H1 (cell line): ENCODE measurements around the gene ZBED1. TPM values are rescaled to one million over a fixed set of nuclear protein-coding genes. Genes with fewer than 3 reads are reported as not detected.

Experiments used
- CTCF ChIA-PET: fragments of 300-600 bp; sonication (Branson Sonifier 250); formaldehyde crosslinking; loops from one replicate; lab custom pipeline; 2021; ENCODE audit not compliant: partially characterized antibody; lab: Charles Lee
- POLR2A ChIA-PET: fragments of 300-600 bp; sonication (Branson Sonifier 250); formaldehyde crosslinking; loops from one replicate; lab custom pipeline; 2021; ENCODE audit warnings: inconsistent platforms; ENCODE audit not compliant: partially characterized antibody; lab: Charles Lee
- DNase-seq, 2 experiments: peaks; one replicate each; pipeline versions ENCODE4 v3.0.0 to v3.0.0-alpha.2; 2010 to 2022; ENCODE audit warnings: low spot score in 2 of 2, low read depth in 1 of 2, mixed read lengths in 1 of 2
- FAIRE-seq: peaks from 2 replicates; lab custom pipeline; 2011; peaks lifted over from hg19 to GRCh38; lab: Jason Lieb, UNC
- H2AFZ ChIP-seq: 2 replicates; pipeline ENCODE4 v1.8.1; 2012; ENCODE audit warnings: low read length, inconsistent platforms
- H2AK5ac ChIP-seq: 2 replicates; pipeline ENCODE4 v1.6.1; 2013; ENCODE audit warnings: low read depth, low read length
- H2BK120ac ChIP-seq: replicated peaks from 2 replicates; pipeline ENCODE3; 2013; ENCODE audit warnings: low read depth, low read length, inconsistent platforms
- H2BK12ac ChIP-seq: 2 replicates; pipeline ENCODE4 v1.6.1; 2013; ENCODE audit warnings: low read depth, low read length
- H2BK15ac ChIP-seq: 2 replicates; pipeline ENCODE4 v1.6.1; 2013; ENCODE audit warnings: low read length
- H2BK20ac ChIP-seq: 2 replicates; pipeline ENCODE4 v1.6.1; 2013; ENCODE audit warnings: low read length
- H2BK5ac ChIP-seq: 2 replicates; pipeline ENCODE4 v1.6.1; 2013; ENCODE audit warnings: low read depth, low read length
- H3K14ac ChIP-seq: 2 replicates; pipeline ENCODE4 v1.6.1; 2013; ENCODE audit warnings: inconsistent platforms; ENCODE audit not compliant: insufficient read length
- H3K18ac ChIP-seq: 2 replicates; pipeline ENCODE4 v1.6.1; 2013; ENCODE audit warnings: low read length; ENCODE audit errors: extremely low read depth
- H3K23ac ChIP-seq: 2 replicates; pipeline ENCODE4 v1.6.1; 2013; ENCODE audit warnings: inconsistent platforms; ENCODE audit not compliant: insufficient read length
- H3K23me2 ChIP-seq: 2 replicates; pipeline ENCODE4 v1.6.1; 2013; ENCODE audit warnings: low read depth, low read length
- H3K27ac ChIP-seq: 2 replicates; pipeline ENCODE4 v1.6.1; 2011; ENCODE audit warnings: low read depth, low read length, inconsistent platforms
- H3K27me3 ChIP-seq, 4 experiments: replicated peaks in 1 of 4; 1 replicate in 1 of 4; 2 replicates in 3 of 4; pipeline versions ENCODE4 v1.6.1 to v1.8.1; 2011 to 2013; ENCODE audit warnings: low read length in 3 of 4, mild to moderate bottlenecking in 3 of 4, inconsistent platforms in 2 of 4, mixed read lengths in 2 of 4, moderate library complexity in 1 of 4; ENCODE audit not compliant: control insufficient read depth in 3 of 4, insufficient read depth in 3 of 4; ENCODE audit errors: extremely low read depth in 1 of 4
- H3K36me3 ChIP-seq, 4 experiments: 2 replicates each; pipeline versions ENCODE4 v1.6.1 to v1.8.1; 2011 to 2013; ENCODE audit warnings: mild to moderate bottlenecking in 4 of 4, low read length in 3 of 4, moderate library complexity in 2 of 4, control low read depth in 1 of 4, inconsistent platforms in 1 of 4; ENCODE audit not compliant: insufficient read depth in 4 of 4, control insufficient read depth in 2 of 4
- H3K4ac ChIP-seq: replicated peaks from 2 replicates; pipeline ENCODE3; 2013; ENCODE audit warnings: low read length, low read depth, mixed read lengths, inconsistent platforms; ENCODE audit not compliant: insufficient read length
- H3K4me1 ChIP-seq, 4 experiments: replicated peaks in 1 of 4; 1 replicate in 1 of 4; 2 replicates in 3 of 4; pipeline versions ENCODE4 v1.6.1 to v1.8.1; 2011 to 2013; ENCODE audit warnings: low read length in 3 of 4, inconsistent platforms in 2 of 4, mixed read lengths in 1 of 4; ENCODE audit not compliant: insufficient read depth in 4 of 4, control insufficient read depth in 3 of 4
- H3K4me2 ChIP-seq, 2 experiments: 2 replicates each; pipeline versions ENCODE4 v1.6.1 to v1.8.1; 2011 to 2013; ENCODE audit warnings: low read depth in 2 of 2, low read length in 2 of 2, control low read depth in 1 of 2, inconsistent platforms in 1 of 2, mild to moderate bottlenecking in 1 of 2; ENCODE audit not compliant: insufficient read depth in 1 of 2
- H3K4me3 ChIP-seq, 4 experiments: fragments of 200-600, 300-600 bp in 1 of 4; sonication (generic), shearing (Covaris generic), sonication (Bioruptor Twin) in 1 of 4; 2 replicates each; pipeline versions ENCODE4 v1.5.1 to v1.8.1; 2011 to 2016; ENCODE audit warnings: low read length in 4 of 4, low read depth in 3 of 4, control low read depth in 2 of 4, inconsistent platforms in 2 of 4, mild to moderate bottlenecking in 2 of 4, mixed read lengths in 1 of 4, moderate library complexity in 1 of 4; ENCODE audit not compliant: insufficient read depth in 2 of 4; ENCODE audit errors: extremely low read depth in 1 of 4
- H3K56ac ChIP-seq: replicated peaks from 2 replicates; pipeline ENCODE3; 2013; ENCODE audit warnings: low read depth, mild to moderate bottlenecking, mixed read lengths, low read length, inconsistent platforms; ENCODE audit not compliant: insufficient read length
- H3K79me1 ChIP-seq: 2 replicates; pipeline ENCODE4 v1.6.1; 2013; ENCODE audit warnings: low read depth, low read length, control low read depth
- H3K79me2 ChIP-seq, 2 experiments: 2 replicates each; pipeline versions ENCODE4 v1.6.1 to v1.8.1; 2012 to 2013; ENCODE audit warnings: low read length in 2 of 2, mild to moderate bottlenecking in 2 of 2, inconsistent platforms in 1 of 2; ENCODE audit not compliant: insufficient read depth in 2 of 2, control insufficient read depth in 1 of 2
- H3K9ac ChIP-seq, 4 experiments: replicated peaks in 1 of 4; 1 replicate in 1 of 4; 2 replicates in 3 of 4; pipeline versions ENCODE4 v1.6.1 to v1.8.1; 2011 to 2013; ENCODE audit warnings: low read depth in 3 of 4, low read length in 3 of 4, control low read depth in 2 of 4, mild to moderate bottlenecking in 2 of 4, moderate library complexity in 2 of 4, inconsistent platforms in 1 of 4; ENCODE audit errors: extremely low read depth in 1 of 4
- H3K9me3 ChIP-seq, 2 experiments: 2 replicates each; pipeline versions ENCODE4 v1.6.1 to v1.8.1; 2012 to 2013; ENCODE audit warnings: mild to moderate bottlenecking in 2 of 2, moderate library complexity in 2 of 2, control low read depth in 1 of 2, inconsistent platforms in 1 of 2, low read depth in 1 of 2, low read length in 1 of 2, mixed read lengths in 1 of 2; ENCODE audit not compliant: insufficient read depth in 2 of 2
- H4K20me1 ChIP-seq, 2 experiments: replicated peaks in 1 of 2; 2 replicates each; pipeline versions ENCODE3 to v1.8.1; 2011 to 2013; ENCODE audit warnings: inconsistent platforms in 2 of 2, low read length in 2 of 2, mild to moderate bottlenecking in 1 of 2; ENCODE audit not compliant: insufficient read depth in 2 of 2, control insufficient read depth in 1 of 2
- H4K5ac ChIP-seq: 2 replicates; pipeline ENCODE4 v1.6.1; 2013; ENCODE audit warnings: low read length, low read depth, mixed read lengths, inconsistent platforms; ENCODE audit not compliant: insufficient read length
- H4K8ac ChIP-seq: 2 replicates; pipeline ENCODE4 v1.8.0; 2013; ENCODE audit warnings: mild to moderate bottlenecking, moderate library complexity, low read length, inconsistent platforms; ENCODE audit not compliant: insufficient read depth; ENCODE audit errors: extremely low read depth
- H4K91ac ChIP-seq: replicated peaks from 2 replicates; pipeline ENCODE3; 2013; ENCODE audit warnings: low read length, mixed read lengths, inconsistent platforms; ENCODE audit not compliant: insufficient read length
- BCL11A ChIP-seq, 2 experiments: IDR thresholded peaks; one replicate each; pipeline ENCODE4 v1.6.1; 2011; ENCODE audit warnings: low read depth in 2 of 2, low read length in 2 of 2, mild to moderate bottlenecking in 2 of 2
- GABPA ChIP-seq: IDR thresholded peaks from 2 replicates; pipeline ENCODE4 v1.6.1; 2011; ENCODE audit warnings: mild to moderate bottlenecking, low read length, moderate library complexity, borderline replicate concordance; ENCODE audit not compliant: insufficient read depth
- RBBP5 ChIP-seq: IDR thresholded peaks from 2 replicates; pipeline ENCODE4 v1.7.1; 2012; ENCODE audit warnings: low read depth, mild to moderate bottlenecking, inconsistent platforms, low read length, moderate library complexity, borderline replicate concordance
- SP2 ChIP-seq: IDR thresholded peaks from 2 replicates; pipeline ENCODE4 v1.6.1; 2012; ENCODE audit warnings: mild to moderate bottlenecking, low read length, inconsistent platforms
- TAF7 ChIP-seq: optimal IDR thresholded peaks from 2 replicates; pipeline ENCODE3; 2011; ENCODE audit warnings: low read depth, mild to moderate bottlenecking, inconsistent platforms, low read length, moderate library complexity, borderline replicate concordance
- WGBS, 2 experiments: shearing (Covaris generic) in 1 of 2; methylation state at CpG; one replicate each; pipeline versions ENCODE4 v1.1.6 to v1.1.7; 2013 to 2015; ENCODE audit warnings: low lambda C conversion rate in 2 of 2, mixed read lengths in 2 of 2, inconsistent platforms in 1 of 2, low coverage in 1 of 2, missing lambda C conversion rate in 1 of 2; ENCODE audit not compliant: insufficient replicate concordance in 2 of 2, insufficient coverage in 1 of 2, insufficient read length in 1 of 2; ENCODE audit errors: extremely low coverage in 1 of 2, missing lambda C conversion rate in 1 of 2; 5-methylcytosine and 5-hydroxymethylcytosine counted together
- polyA plus RNA-seq, 7 experiments: library from polyadenylated mRNA; depleted of rRNA in 3 of 7; stranded (reverse) in 5 of 7; unstranded in 2 of 7; fragments of >200 nt in 5 of 7; fragments of 200-250 nt in 2 of 7; gene quantifications; 1 replicate in 5 of 7; 2 replicates in 1 of 7; 4 replicates in 1 of 7; pipeline versions ENCODE4 v1.2.1 to v1.2.3, GENCODE V29; 2011 to 2013; ENCODE audit warnings: missing spikeins in 2 of 7, mixed read lengths in 2 of 7
- total RNA-seq: library from RNA; stranded (reverse); fragmentation: NEBNext Ultra II Directional; extraction: Animal tissue kit (Norgen Biotek cat#: 25700); gene quantifications from 2 replicates; pipeline ENCODE4 v1.2.1, GENCODE V29; 2021

The ZBED1 gene
- total and polyA plus RNA-seq, 2 of the 8 experiments (the other 6 are each of a cell fraction or from before 2014, with no cell fraction given): 28.5 to 45.8 TPM

DNA sequence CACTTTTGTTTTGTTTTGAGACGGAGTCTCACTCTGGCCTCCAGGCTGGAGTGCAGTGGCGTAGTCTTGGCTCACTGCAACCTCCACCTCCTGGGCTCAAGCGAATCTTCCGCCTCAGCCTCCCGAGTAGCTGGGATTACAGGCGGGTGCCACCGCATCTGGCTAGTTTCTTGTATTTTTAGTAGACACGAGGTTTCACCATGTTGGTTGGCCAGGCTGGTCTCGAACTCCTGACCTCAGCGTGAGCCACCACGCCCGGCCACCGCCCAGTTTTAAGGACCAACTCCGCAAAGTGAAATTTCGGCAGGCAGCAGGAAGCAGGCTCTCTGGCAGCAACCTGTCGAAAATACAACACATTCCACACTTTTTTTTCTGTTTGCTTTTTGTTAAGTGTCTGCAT, 13.4 kb downstream of the ZBED1 start:
- no peak overlapping the region for H3K14ac ChIP-seq
- H4K8ac ChIP-seq: no peak overlapping the region
- no peak overlapping the region for H3K27ac ChIP-seq
- peaks cover 16% of the 10 kb centered on the region for H3K79me1 ChIP-seq
- H2BK15ac ChIP-seq: no peak overlapping the region
- FAIRE-seq (no peak), DNase-seq (no peak)
- no peak overlapping the region for H2AK5ac ChIP-seq
- H3K9ac ChIP-seq: no peak overlapping the region
- CTCF ChIA-PET: no interaction called here
- WGBS, 2 experiments: 93% methylated on average over 16 of the region's 16 CpGs; no CpG with 5 or more reads in 1 of the 2 experiments
- no peak overlapping the region for H3K56ac ChIP-seq
- TF ChIP-seq GABPA: no peak
- TF ChIP-seq TAF7: no peak
- TF ChIP-seq BCL11A (IDR thresholded peaks at IDR 0.05; ENCODE audit: low read depth in 2 of 2, low read length in 2 of 2): no peak
- no peak for TF ChIP-seq RBBP5
- no peak for TF ChIP-seq SP2
- H3K4ac ChIP-seq: no peak overlapping the region
- no peak overlapping the region for H2BK120ac ChIP-seq
- H2BK12ac ChIP-seq: no peak overlapping the region
- no peak overlapping the region for H3K4me2 ChIP-seq
- peaks cover 6 to 84% of the 10 kb centered on the region in 2 experiments; a peak in 3 of 4 replicates for H3K79me2 ChIP-seq
- H3K9me3 ChIP-seq: no peaks in the 10 kb centered on the region
- H2AFZ ChIP-seq: no peak overlapping the region
- POLR2A ChIA-PET: no interaction called here
- peaks cover 5 to 13% (median 10%) of the 10 kb centered on the region in 4 experiments for H3K4me1 ChIP-seq
- H2BK20ac ChIP-seq: no peak overlapping the region
- no peak overlapping the region for H3K23ac ChIP-seq
- no peak overlapping the region for H3K18ac ChIP-seq
- no peak overlapping the region for H4K5ac ChIP-seq
- no peak overlapping the region for H4K91ac ChIP-seq
- H3K27me3 ChIP-seq: no peaks in the 10 kb centered on the region
- peaks cover 10 to 57% (median 36%) of the 10 kb centered on the region in 4 experiments; a peak in 7 of 8 replicates for H3K36me3 ChIP-seq
- H2BK5ac ChIP-seq: no peak overlapping the region
- H4K20me1 ChIP-seq: peaks cover 12 to 18% of the 10 kb centered on the region in 2 experiments
- no peak overlapping the region for H3K4me3 ChIP-seq
- H3K23me2 ChIP-seq: peaks cover 2% of the 10 kb centered on the region; the same call in 1 of the 2 replicates
